Measurements from ENCODE around the gene GAPT.
"Not testable (repeated sequence)": the region's sequence is repeated elsewhere in the genome, so short reads cannot be mapped to it uniquely, and the experiment has no call there.

GAPT gene

DNA sequence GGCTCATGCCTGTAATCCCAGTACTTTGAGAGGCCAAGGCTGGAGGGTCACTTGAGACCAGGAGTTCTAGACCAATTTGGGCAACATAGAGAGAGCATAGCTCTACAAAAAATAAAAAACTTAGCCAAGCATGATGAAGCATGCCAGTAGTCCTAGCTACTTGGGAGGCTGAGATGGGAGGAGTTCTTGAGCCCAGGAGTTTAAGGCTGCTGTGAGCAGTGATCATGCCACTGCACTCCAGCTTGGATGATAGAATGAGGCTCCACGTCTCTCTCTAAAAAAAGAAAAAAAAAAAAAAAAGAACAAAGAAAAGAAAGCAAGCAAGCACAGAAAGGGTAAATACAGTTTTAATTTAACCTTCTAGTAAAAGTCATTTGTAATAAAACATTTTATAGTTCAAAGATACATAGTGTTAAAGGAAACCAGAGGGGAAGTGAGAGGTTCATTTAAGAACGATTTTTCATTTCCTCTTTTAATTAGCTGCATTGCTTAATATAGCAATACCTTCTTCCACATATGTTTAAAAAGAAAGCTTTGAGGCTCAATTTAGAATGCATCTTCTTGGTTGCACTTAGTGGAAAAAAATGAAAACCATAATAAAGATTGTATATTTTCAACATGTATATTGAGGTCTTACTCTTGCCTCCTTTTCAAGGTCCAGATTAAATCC, 14.9 kb downstream of the GAPT start:
- no peak for DNase-seq

DNA sequence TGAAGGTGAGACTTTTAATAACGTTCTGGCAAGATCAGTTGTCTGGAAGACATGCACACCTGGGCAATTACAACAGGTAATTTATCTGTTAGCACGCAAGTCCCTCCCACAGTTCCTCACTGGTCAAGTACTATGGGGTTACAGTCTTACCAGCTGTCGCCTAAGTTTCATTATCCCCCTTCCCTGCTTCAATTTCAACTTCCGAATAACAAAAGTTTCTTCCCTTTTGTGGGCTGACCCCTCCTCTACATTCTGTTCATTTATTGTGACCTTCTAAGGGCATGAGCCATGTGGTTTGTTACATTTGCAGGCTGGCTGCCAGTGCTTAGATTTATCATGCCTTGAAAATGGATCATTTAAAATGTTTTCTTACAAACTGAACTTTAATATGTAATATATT, 16.5 kb downstream of the GAPT start:
- DNase-seq, result no peak

DNA sequence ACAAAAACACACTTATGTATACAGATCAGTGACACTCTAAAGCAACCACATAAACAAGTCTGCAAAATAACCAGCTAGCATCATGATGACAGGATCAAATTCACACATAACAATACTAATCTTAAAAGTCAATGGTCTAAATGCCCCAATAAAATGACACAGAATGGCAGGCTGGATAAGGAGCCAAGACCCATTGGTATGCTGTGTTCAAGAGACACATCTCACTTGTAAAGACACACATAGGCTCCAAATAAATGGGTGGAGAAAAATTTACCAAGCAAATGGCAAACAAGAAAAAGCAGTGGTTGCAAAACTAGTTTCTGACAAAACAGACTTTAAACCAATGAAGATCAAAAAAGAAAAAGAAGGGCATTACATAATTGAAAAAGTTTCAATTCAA, 26.0 kb downstream of the GAPT start:
- DNase-seq, result no peak

GRCh38 chr5:58523956-58524355, 32.7 kb downstream of the GAPT start:
- no peak for DNase-seq

- no peak for DNase-seq
Observed at GRCh38 chr5:58524571-58524970, 33.3 kb downstream of the GAPT start.

GRCh38 chr5:58530942-58531490, 39.8 kb downstream of the GAPT start:
- no peak for DNase-seq

DNA sequence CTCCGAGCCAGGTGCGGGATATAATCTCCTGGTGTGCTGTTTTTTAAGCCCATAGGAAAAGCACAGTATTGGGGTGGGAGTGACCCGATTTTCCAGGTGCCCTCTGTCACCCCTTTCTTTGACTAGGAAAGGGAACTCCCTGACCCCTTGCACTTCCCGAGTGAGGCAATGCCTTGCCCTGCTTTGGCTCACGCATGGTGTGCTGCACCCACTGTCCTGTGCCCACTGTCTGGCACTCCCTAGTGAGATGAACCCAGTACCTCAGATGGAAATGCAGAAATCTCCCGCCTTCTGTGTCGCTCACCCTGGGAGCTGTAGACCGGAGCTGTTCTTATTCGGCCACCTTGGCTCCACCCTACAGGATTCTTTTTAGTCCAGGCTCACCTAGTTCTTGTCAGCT, 50.7 kb downstream of the GAPT start:
- not testable (repeated sequence) for DNase-seq

- no peak for DNase-seq
Observed at GRCh38 chr5:58542709-58543108, 51.5 kb downstream of the GAPT start.

- DNase-seq, result no peak
Observed at GRCh38 chr5:58543723-58544122, 52.5 kb downstream of the GAPT start.

GRCh38 chr5:58544195-58544594, 53.0 kb downstream of the GAPT start:
- no peak for DNase-seq

DNA sequence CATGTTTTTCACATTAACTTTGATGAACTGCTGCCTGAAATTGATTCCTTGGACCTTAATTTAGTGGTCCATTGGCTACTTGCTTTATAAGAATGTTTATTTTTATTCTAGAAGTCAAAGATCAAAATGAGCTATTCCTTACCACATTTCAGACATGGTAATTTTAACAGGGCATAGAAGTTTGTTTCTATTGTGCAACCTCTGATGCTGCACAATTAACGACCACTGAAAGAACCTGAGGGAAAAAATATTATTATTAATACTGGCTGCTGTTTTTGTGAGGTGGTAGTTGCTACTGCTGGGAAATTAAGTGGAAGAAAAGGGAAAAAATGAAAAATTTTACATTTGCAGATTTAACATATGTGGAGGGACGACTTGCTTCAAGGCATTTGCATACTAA, 53.7 kb downstream of the GAPT start:
- DNase-seq, result no peak

- no peak for DNase-seq
Observed at GRCh38 chr5:58545912-58546311, 54.7 kb downstream of the GAPT start.

Measured in right forelimb (tissue), 1 donor.